ENCODE data around the gene CSNK1E. TPM values are rescaled to one million over a fixed set of nuclear protein-coding genes. Genes with fewer than 3 reads are reported as not detected.

The CSNK1E gene
- total and polyA plus RNA-seq, 2 donors: 33.9 to 81.3 TPM

DNA sequence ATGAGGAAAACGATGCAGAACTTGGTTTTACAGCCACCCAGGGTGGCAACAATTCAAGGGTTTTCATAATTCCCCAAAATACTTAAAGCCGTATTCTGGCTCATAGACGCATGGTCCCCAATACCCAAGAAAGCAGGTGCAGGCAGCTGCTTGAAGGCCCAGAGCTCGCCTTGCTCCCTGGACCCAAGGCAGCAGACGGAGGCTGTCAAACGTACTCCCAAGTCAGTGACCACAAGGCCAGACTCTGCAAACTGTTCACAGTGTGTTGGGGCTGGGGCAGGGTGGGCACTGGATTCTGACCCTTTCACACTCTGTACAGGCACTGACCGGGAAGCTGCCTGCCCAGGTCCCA is 65.9 kb downstream of the CSNK1E start:
- Histone ChIP-seq H3K27me3 (ENCODE audit: control insufficient read depth in 2 of 2, insufficient read depth in 1 of 2, low read length in 1 of 2) (no peaks in the 10 kb centered on the region), H3K27ac (ENCODE audit: low read depth in 1 of 2, low read length in 1 of 2) (no peak overlapping the region), H3K4me1 (ENCODE audit: control insufficient read depth in 2 of 2, insufficient read depth in 2 of 2, low read length in 2 of 2) (peaks cover 0 to 2% of the 10 kb centered on the region in 2 donors), H3K36me3 (ENCODE audit: control insufficient read depth in 2 of 2, insufficient read depth in 2 of 2, low read length in 1 of 2) (peaks cover 4 to 6% of the 10 kb centered on the region in 2 donors), H3K9me3 (ENCODE audit: control insufficient read depth in 2 of 2, insufficient read depth in 1 of 2, low read length in 1 of 2) (peaks cover 2 to 14% of the 10 kb centered on the region in 2 donors), H3K4me3 (ENCODE audit: low read length in 2 of 2) (no peak overlapping the region)
- WGBS: 96% methylated on average over 7 of the region's 7 CpGs
- DNase-seq (ENCODE audit: low read depth in 6 of 9, low spot score in 9 of 9): no peak

GRCh38 chr22:38250643-38251340 is 66.4 kb downstream of the CSNK1E start:
- no peak for DNase-seq (ENCODE audit: low read depth in 6 of 9, low spot score in 9 of 9)
- Histone ChIP-seq H3K27me3 (ENCODE audit: control insufficient read depth in 2 of 2, insufficient read depth in 1 of 2, low read length in 1 of 2) (no peaks in the 10 kb centered on the region), H3K27ac (ENCODE audit: low read depth in 1 of 2, low read length in 1 of 2) (no peak overlapping the region), H3K4me1 (ENCODE audit: control insufficient read depth in 2 of 2, insufficient read depth in 2 of 2, low read length in 2 of 2) (peaks cover 0 to 2% of the 10 kb centered on the region in 2 donors), H3K4me3 (ENCODE audit: low read length in 2 of 2) (no peak overlapping the region), H3K9me3 (ENCODE audit: control insufficient read depth in 2 of 2, insufficient read depth in 1 of 2, low read length in 1 of 2) (peaks cover 2 to 14% of the 10 kb centered on the region in 2 donors), H3K36me3 (ENCODE audit: control insufficient read depth in 2 of 2, insufficient read depth in 2 of 2, low read length in 1 of 2) (peaks cover 6 to 9% of the 10 kb centered on the region in 2 donors)
- 91% methylated on average over 13 of the region's 13 CpGs for WGBS

DNA sequence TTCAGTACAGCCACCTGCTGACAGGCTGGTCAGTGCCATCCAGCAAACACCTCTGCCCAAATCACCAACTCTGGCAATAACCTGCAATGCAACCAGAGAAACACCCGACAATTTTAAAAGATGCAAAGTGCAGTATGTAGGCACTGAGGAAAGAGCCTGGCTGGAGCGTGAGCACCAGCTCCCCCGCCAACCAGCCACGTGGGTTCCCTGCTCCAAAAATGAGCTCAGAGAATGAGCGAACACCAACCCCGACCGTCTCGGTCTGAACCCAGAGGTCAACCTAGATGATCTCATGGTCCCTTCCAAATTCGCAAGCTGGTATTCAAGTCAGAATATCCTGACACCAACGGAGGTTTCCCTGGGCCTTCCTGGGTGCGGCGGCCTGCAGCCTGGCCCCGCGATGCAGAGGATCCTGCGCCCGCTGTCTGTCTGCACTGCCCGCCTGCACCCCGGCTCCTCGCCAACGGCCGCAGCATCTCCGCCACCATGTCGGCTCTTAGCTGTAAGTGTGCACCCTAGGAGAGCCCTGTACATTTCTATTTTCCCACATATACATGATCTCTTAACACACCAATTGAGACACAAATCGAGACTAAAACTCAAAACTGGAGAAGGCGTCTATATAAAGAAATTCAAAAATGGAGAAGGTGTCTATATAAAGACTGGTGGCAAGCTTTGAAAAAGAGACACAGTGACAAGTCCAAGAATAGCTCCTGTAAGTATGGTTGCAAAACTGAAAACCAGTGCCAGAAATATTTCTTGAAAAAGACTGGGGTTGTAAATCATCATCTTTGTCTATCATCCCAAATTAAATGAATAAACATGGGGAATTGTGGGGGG is 67.2 kb downstream of the CSNK1E start:
- DNase-seq (ENCODE audit: low read depth in 6 of 9, low spot score in 9 of 9): no peak
- WGBS: 96% methylated on average over 25 of the region's 25 CpGs
- no peaks in the 10 kb centered on the region for H3K27me3 ChIP-seq (ENCODE audit: control insufficient read depth in 2 of 2, insufficient read depth in 1 of 2, low read length in 1 of 2)
- no peak overlapping the region for H3K27ac ChIP-seq (ENCODE audit: low read depth in 1 of 2, low read length in 1 of 2)
- H3K4me1 ChIP-seq (ENCODE audit: control insufficient read depth in 2 of 2, insufficient read depth in 2 of 2, low read length in 2 of 2): peaks cover 0 to 2% of the 10 kb centered on the region in 2 donors
- H3K9me3 ChIP-seq (ENCODE audit: control insufficient read depth in 2 of 2, insufficient read depth in 1 of 2, low read length in 1 of 2): peaks cover 2 to 14% of the 10 kb centered on the region in 2 donors
- peaks cover 7 to 13% of the 10 kb centered on the region in 2 donors for H3K36me3 ChIP-seq (ENCODE audit: control insufficient read depth in 2 of 2, insufficient read depth in 2 of 2, low read length in 1 of 2)
- no peak overlapping the region for H3K4me3 ChIP-seq (ENCODE audit: low read length in 2 of 2)

DNA sequence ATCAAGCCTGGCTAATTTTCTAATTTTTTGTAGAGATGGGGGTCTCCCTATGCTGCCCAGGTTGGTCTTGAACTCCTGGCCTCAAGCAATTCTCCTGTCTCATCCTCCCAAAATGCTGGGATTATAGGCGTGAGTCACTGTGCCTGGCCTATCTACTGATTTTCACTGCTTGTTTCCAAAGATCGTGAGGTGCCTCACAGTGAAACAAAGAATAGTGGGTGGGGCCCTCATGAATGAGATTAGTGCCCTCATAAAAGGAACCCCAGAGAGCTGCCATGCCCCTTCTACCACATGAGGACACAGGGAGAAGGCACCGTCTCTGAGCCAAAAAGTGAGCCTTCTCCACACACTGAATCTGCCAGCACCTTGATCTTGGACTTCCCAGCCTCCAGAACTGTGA is 67.9 kb downstream of the CSNK1E start:
- DNase-seq (ENCODE audit: low read depth in 6 of 9, low spot score in 9 of 9): no peak
- Histone ChIP-seq H3K4me3 (ENCODE audit: low read length in 2 of 2) (no peak overlapping the region), H3K27ac (ENCODE audit: low read depth in 1 of 2, low read length in 1 of 2) (no peak overlapping the region), H3K9me3 (ENCODE audit: control insufficient read depth in 2 of 2, insufficient read depth in 1 of 2, low read length in 1 of 2) (peaks cover 2 to 14% of the 10 kb centered on the region in 2 donors), H3K4me1 (ENCODE audit: control insufficient read depth in 2 of 2, insufficient read depth in 2 of 2, low read length in 2 of 2) (peaks cover 0 to 2% of the 10 kb centered on the region in 2 donors), H3K36me3 (ENCODE audit: control insufficient read depth in 2 of 2, insufficient read depth in 2 of 2, low read length in 1 of 2) (peaks cover 9 to 13% of the 10 kb centered on the region in 2 donors), H3K27me3 (ENCODE audit: control insufficient read depth in 2 of 2, insufficient read depth in 1 of 2, low read length in 1 of 2) (no peaks in the 10 kb centered on the region)
- 100% methylated on average over 3 of the region's 3 CpGs for WGBS

DNA sequence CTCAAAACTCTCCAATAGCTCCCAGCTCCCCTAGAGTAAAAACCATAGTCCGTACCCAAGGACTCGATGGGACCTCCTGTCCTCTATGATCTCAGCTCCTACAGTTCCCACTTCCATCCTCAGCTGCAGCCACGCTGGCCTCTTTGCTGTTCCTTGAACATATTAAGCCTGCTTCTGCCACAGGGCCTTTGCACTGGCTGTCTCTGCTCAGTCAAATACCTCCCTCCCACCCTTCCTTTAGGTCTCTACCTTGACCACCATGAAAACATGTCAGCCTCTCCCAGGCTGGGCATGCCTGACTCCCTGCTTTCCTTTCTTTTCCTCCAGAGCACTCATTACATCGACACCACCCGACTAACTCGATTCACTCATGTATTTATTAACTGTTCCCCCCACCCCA is 69.0 kb downstream of the CSNK1E start:
- WGBS: 98% methylated on average over 6 of the region's 6 CpGs
- no peaks in the 10 kb centered on the region for H3K27me3 ChIP-seq (ENCODE audit: control insufficient read depth in 2 of 2, insufficient read depth in 1 of 2, low read length in 1 of 2)
- H3K9me3 ChIP-seq (ENCODE audit: control insufficient read depth in 2 of 2, insufficient read depth in 1 of 2, low read length in 1 of 2): peaks cover 2 to 14% of the 10 kb centered on the region in 2 donors
- no peak for DNase-seq (ENCODE audit: low read depth in 6 of 9, low spot score in 9 of 9)
- no peak overlapping the region for H3K4me3 ChIP-seq (ENCODE audit: low read length in 2 of 2)
- H3K36me3 ChIP-seq (ENCODE audit: control insufficient read depth in 2 of 2, insufficient read depth in 2 of 2, low read length in 1 of 2): peaks cover 9 to 13% of the 10 kb centered on the region in 2 donors
- H3K4me1 ChIP-seq (ENCODE audit: control insufficient read depth in 2 of 2, insufficient read depth in 2 of 2, low read length in 2 of 2): peaks cover 0 to 2% of the 10 kb centered on the region in 2 donors
- no peak overlapping the region for H3K27ac ChIP-seq (ENCODE audit: low read depth in 1 of 2, low read length in 1 of 2)

DNA sequence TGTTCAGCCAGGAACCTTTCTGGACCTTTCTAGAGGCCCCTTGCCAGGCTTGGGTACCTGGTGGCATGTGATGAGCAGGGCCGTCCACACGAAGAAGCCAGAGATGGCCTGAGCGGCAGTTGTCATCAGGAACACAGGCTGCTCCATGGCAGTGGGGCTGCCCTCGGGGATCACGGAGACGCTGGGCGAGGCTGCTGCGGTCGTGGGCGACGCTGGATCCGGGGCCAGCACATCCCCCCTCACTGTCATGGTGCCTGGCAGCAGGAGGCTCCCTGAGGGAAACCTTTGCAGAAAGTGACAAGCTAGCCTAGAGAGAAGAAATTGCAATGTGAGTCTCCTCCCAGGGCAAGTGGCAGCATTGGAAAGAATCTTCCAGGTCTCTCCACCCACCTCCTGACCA is 69.5 kb downstream of the CSNK1E start:
- no peak for DNase-seq (ENCODE audit: low read depth in 6 of 9, low spot score in 9 of 9)
- no peak overlapping the region for H3K27ac ChIP-seq (ENCODE audit: low read depth in 1 of 2, low read length in 1 of 2)
- WGBS: 98% methylated on average over 12 of the region's 12 CpGs
- no peaks in the 10 kb centered on the region for H3K27me3 ChIP-seq (ENCODE audit: control insufficient read depth in 2 of 2, insufficient read depth in 1 of 2, low read length in 1 of 2)
- H3K4me1 ChIP-seq (ENCODE audit: control insufficient read depth in 2 of 2, insufficient read depth in 2 of 2, low read length in 2 of 2): peaks cover 0 to 2% of the 10 kb centered on the region in 2 donors
- H3K9me3 ChIP-seq (ENCODE audit: control insufficient read depth in 2 of 2, insufficient read depth in 1 of 2, low read length in 1 of 2): peaks cover 2 to 14% of the 10 kb centered on the region in 2 donors
- H3K36me3 ChIP-seq (ENCODE audit: control insufficient read depth in 2 of 2, insufficient read depth in 2 of 2, low read length in 1 of 2): peaks cover 9 to 13% of the 10 kb centered on the region in 2 donors
- no peak overlapping the region for H3K4me3 ChIP-seq (ENCODE audit: low read length in 2 of 2)

- Histone ChIP-seq H3K4me1 (ENCODE audit: control insufficient read depth in 2 of 2, insufficient read depth in 2 of 2, low read length in 2 of 2) (peaks cover 0 to 2% of the 10 kb centered on the region in 2 donors), H3K9me3 (ENCODE audit: control insufficient read depth in 2 of 2, insufficient read depth in 1 of 2, low read length in 1 of 2) (peaks cover 2 to 14% of the 10 kb centered on the region in 2 donors), H3K36me3 (ENCODE audit: control insufficient read depth in 2 of 2, insufficient read depth in 2 of 2, low read length in 1 of 2) (peaks cover 9 to 13% of the 10 kb centered on the region in 2 donors), H3K4me3 (ENCODE audit: low read length in 2 of 2) (no peak overlapping the region), H3K27me3 (ENCODE audit: control insufficient read depth in 2 of 2, insufficient read depth in 1 of 2, low read length in 1 of 2) (no peaks in the 10 kb centered on the region), H3K27ac (ENCODE audit: low read depth in 1 of 2, low read length in 1 of 2) (no peak overlapping the region)
- 96% methylated on average over 5 of the region's 5 CpGs for WGBS
- DNase-seq (ENCODE audit: low read depth in 6 of 9, low spot score in 9 of 9): no peak
Observed at GRCh38 chr22:38246692-38247091, 70.5 kb downstream of the CSNK1E start.

GRCh38 chr22:38246046-38246658 is 71.1 kb downstream of the CSNK1E start:
- H3K9me3 ChIP-seq (ENCODE audit: control insufficient read depth in 2 of 2, insufficient read depth in 1 of 2, low read length in 1 of 2): peaks cover 2 to 14% of the 10 kb centered on the region in 2 donors
- no peaks in the 10 kb centered on the region for H3K27me3 ChIP-seq (ENCODE audit: control insufficient read depth in 2 of 2, insufficient read depth in 1 of 2, low read length in 1 of 2)
- WGBS: 96% methylated on average over 19 of the region's 19 CpGs
- H3K4me3 ChIP-seq (ENCODE audit: low read length in 2 of 2): no peak overlapping the region
- H3K4me1 ChIP-seq (ENCODE audit: control insufficient read depth in 2 of 2, insufficient read depth in 2 of 2, low read length in 2 of 2): peaks cover 0 to 2% of the 10 kb centered on the region in 2 donors
- no peak overlapping the region for H3K27ac ChIP-seq (ENCODE audit: low read depth in 1 of 2, low read length in 1 of 2)
- H3K36me3 ChIP-seq (ENCODE audit: control insufficient read depth in 2 of 2, insufficient read depth in 2 of 2, low read length in 1 of 2): peaks cover 9 to 13% of the 10 kb centered on the region in 2 donors
- no peak for DNase-seq (ENCODE audit: low read depth in 6 of 9, low spot score in 9 of 9)

- H3K27ac ChIP-seq (ENCODE audit: low read depth in 1 of 2, low read length in 1 of 2): no peak overlapping the region
Observed at GRCh38 chr22:38244106-38244505, 73.1 kb downstream of the CSNK1E start.

More at GRCh38 chr22:38244106-38244505, 73.1 kb downstream of the CSNK1E start:
- Histone ChIP-seq H3K27me3 (ENCODE audit: control insufficient read depth in 2 of 2, insufficient read depth in 1 of 2, low read length in 1 of 2) (no peaks in the 10 kb centered on the region), H3K36me3 (ENCODE audit: control insufficient read depth in 2 of 2, insufficient read depth in 2 of 2, low read length in 1 of 2) (peaks cover 12 to 13% of the 10 kb centered on the region in 2 donors), H3K4me3 (ENCODE audit: low read length in 2 of 2) (no peak overlapping the region), H3K9me3 (ENCODE audit: control insufficient read depth in 2 of 2, insufficient read depth in 1 of 2, low read length in 1 of 2) (peaks cover 0 to 3% of the 10 kb centered on the region in 2 donors), H3K4me1 (ENCODE audit: control insufficient read depth in 2 of 2, insufficient read depth in 2 of 2, low read length in 2 of 2) (peaks cover 0 to 2% of the 10 kb centered on the region in 2 donors)
- DNase-seq (ENCODE audit: low read depth in 6 of 9, low spot score in 9 of 9): no peak
- 77% methylated on average over 4 of the region's 4 CpGs for WGBS
